HL-60 (cell line): ENCODE data around the gene SMG6.

ENCODE experiments used
- CTCF ChIP-seq: IDR thresholded peaks from one replicate; pipeline ENCODE4 v1.5.1; 2011; ENCODE audit warnings: low read length, control low read depth, inconsistent platforms; ENCODE audit not compliant: insufficient read depth
- POLR2AphosphoS5 ChIP-seq: IDR thresholded peaks from 2 replicates; pipeline ENCODE4 v1.6.1; 2012; ENCODE audit warnings: low read depth

- TF ChIP-seq CTCF (no peak), POLR2AphosphoS5 (no peak)
These were observed 15.5 kb upstream of the SMG6 start for GRCh38 chr17:2319051-2319450.
